PC-9 (cell line): ENCODE measurements around the gene PBX3. TPM values are rescaled to one million over a fixed set of nuclear protein-coding genes. Genes with fewer than 3 reads are reported as not detected.

Source experiments
- BruUV-seq: library from RNA; stranded (reverse); fragments of 400-500 nt; replicated peaks from 2 replicates; lab custom pipeline; 2021; lab: Mats Ljungman, UMichigan
- CTCF ChIA-PET: fragments of 300-600 bp; sonication (Branson Sonifier 250); formaldehyde crosslinking; loops from one replicate; lab custom pipeline; 2022; ENCODE audit warnings: antibody characterized with exemption; lab: Charles Lee
- POLR2A ChIA-PET: fragments of 300-600 bp; sonication (Branson Sonifier 250); formaldehyde crosslinking; loops from one replicate; lab custom pipeline; 2022; ENCODE audit warnings: antibody characterized with exemption; ENCODE audit not compliant: unreplicated experiment; lab: Charles Lee
- DNase-seq, 2 experiments: peaks; one replicate each; pipeline versions ENCODE4 v3.0.0 to v3.0.0-alpha.2; 2015 to 2022; ENCODE audit warnings: mixed read lengths in 1 of 2
- H2AFZ ChIP-seq: fragments of 200-600 bp; sonication (generic); 2 replicates; pipeline ENCODE4 v1.8.1; 2017; ENCODE audit warnings: antibody characterized with exemption
- H3F3A ChIP-seq: fragments of 200-600 bp; sonication (generic); 2 replicates; pipeline ENCODE4 v1.8.1; 2017; ENCODE audit warnings: antibody characterized with exemption, mild to moderate bottlenecking, low read depth; ENCODE audit not compliant: insufficient read depth
- H3K27ac ChIP-seq: fragments of 200-600 bp; sonication (generic); 2 replicates; pipeline ENCODE4 v1.6.1; 2016; ENCODE audit warnings: mixed run types
- H3K27me3 ChIP-seq: fragments of 200-600 bp; sonication (generic); 2 replicates; pipeline ENCODE4 v1.6.1; 2016; ENCODE audit warnings: low read depth, mixed run types; ENCODE audit not compliant: insufficient read depth
- H3K36me3 ChIP-seq: fragments of 200-600 bp; sonication (generic); 2 replicates; pipeline ENCODE4 v1.6.1; 2016; ENCODE audit warnings: low read depth, mixed run types
- H3K4me1 ChIP-seq: fragments of 200-600 bp; sonication (generic); replicated peaks from 2 replicates; pipeline ENCODE4 v1.6.1; 2016; ENCODE audit warnings: mixed run types; ENCODE audit not compliant: insufficient read depth
- H3K4me2 ChIP-seq: fragments of 200-600 bp; sonication (generic); 2 replicates; pipeline ENCODE4 v1.6.1; 2017; ENCODE audit warnings: mixed run types
- H3K4me3 ChIP-seq: fragments of 200-600 bp; sonication (generic); 2 replicates; pipeline ENCODE4 v1.6.1; 2016; ENCODE audit warnings: mixed run types
- H3K79me2 ChIP-seq: fragments of 200-600 bp; sonication (generic); 2 replicates; pipeline ENCODE4 v1.6.1; 2017; ENCODE audit warnings: low read depth, mixed run types
- H3K9me2 ChIP-seq: fragments of 200-600 bp; sonication (generic); 2 replicates; pipeline ENCODE4 v1.8.1; 2017; ENCODE audit warnings: mild to moderate bottlenecking; ENCODE audit not compliant: insufficient read depth
- H3K9me3 ChIP-seq: fragments of 200-600 bp; sonication (generic); 2 replicates; pipeline ENCODE4 v1.8.1; 2016; ENCODE audit warnings: low read depth; ENCODE audit not compliant: insufficient read depth
- H4K20me1 ChIP-seq: fragments of 200-600 bp; sonication (generic); 2 replicates; pipeline ENCODE4 v1.8.1; 2017; ENCODE audit not compliant: insufficient read depth
- CTCF ChIP-seq: fragments of 200-600 bp; sonication (generic); conservative IDR thresholded peaks from 2 replicates; pipeline ENCODE4 v1.6.1; 2017; ENCODE audit warnings: mixed run types, antibody characterized with exemption, mild to moderate bottlenecking, moderate library complexity
- EZH2 ChIP-seq: fragments of 200-600 bp; sonication (generic); IDR thresholded peaks from 2 replicates; pipeline ENCODE4 v1.8.0; 2017; ENCODE audit warnings: antibody characterized with exemption, low read depth
- intact Hi-C: fragments of 100-400 bp; cut with micrococcal nuclease; formaldehyde crosslinking; loops from one replicate; pipeline ENCODE4 v1.10.0; 2022; ENCODE audit not compliant: unreplicated experiment
- total RNA-seq: library from RNA; stranded (reverse); gene quantifications from 2 replicates; pipeline ENCODE4 v1.2.3, GENCODE V29; 2021

Gene PBX3
- total RNA-seq, 1 experiment from 2014 or later: 18.3 TPM

GRCh38 chr9:125896404-125896803 lies 149.2 kb downstream of the PBX3 start:
- Histone ChIP-seq H3K4me1 (no peaks in the 10 kb centered on the region), H3F3A (no peaks in the 10 kb centered on the region), H3K36me3 (no peaks in the 10 kb centered on the region), H2AFZ (no peak overlapping the region), H3K4me3 (no peak overlapping the region), H4K20me1 (no peaks in the 10 kb centered on the region), H3K27ac (no peak overlapping the region), H3K27me3 (no peaks in the 10 kb centered on the region), H3K9me3 (no peaks in the 10 kb centered on the region), H3K9me2 (no peaks in the 10 kb centered on the region), H3K4me2 (no peak overlapping the region), H3K79me2 (no peaks in the 10 kb centered on the region)
- intact Hi-C loops: no loop called here
- ChIA-PET CTCF (no interaction called here), POLR2A (no interaction called here)
- TF ChIP-seq EZH2 (no peak), CTCF (no peak)
- no TSS peak for BruUV-seq
- DNase-seq: no peak

- Histone ChIP-seq H3K4me2 (no peak overlapping the region), H3K4me3 (no peak overlapping the region), H3F3A (no peaks in the 10 kb centered on the region), H3K27me3 (no peaks in the 10 kb centered on the region), H2AFZ (no peak overlapping the region), H3K36me3 (no peaks in the 10 kb centered on the region), H3K9me3 (no peaks in the 10 kb centered on the region), H4K20me1 (no peaks in the 10 kb centered on the region), H3K27ac (no peak overlapping the region), H3K9me2 (no peaks in the 10 kb centered on the region), H3K4me1 (no peaks in the 10 kb centered on the region), H3K79me2 (no peaks in the 10 kb centered on the region)
- ChIA-PET CTCF (interaction anchor here (0.7 kb wide), 1 partner anchor 225 kb away, joined by 3 read pairs; no protein-coding TSS in a partner anchor), POLR2A (no interaction called here)
- DNase-seq: no peak
- TF ChIP-seq EZH2 (no peak), CTCF (no peak)
- BruUV-seq: no TSS peak
- intact Hi-C loops: no loop called here
Measured at GRCh38 chr9:125896964-125897363, 149.8 kb downstream of the PBX3 start.

GRCh38 chr9:125897481-125897880 lies 150.3 kb downstream of the PBX3 start:
- Histone ChIP-seq H3F3A (no peaks in the 10 kb centered on the region), H3K36me3 (no peaks in the 10 kb centered on the region), H3K4me3 (no peak overlapping the region), H3K9me3 (no peaks in the 10 kb centered on the region), H2AFZ (no peak overlapping the region), H3K79me2 (no peaks in the 10 kb centered on the region), H3K27ac (no peak overlapping the region), H3K4me1 (no peaks in the 10 kb centered on the region), H4K20me1 (no peaks in the 10 kb centered on the region), H3K4me2 (no peak overlapping the region), H3K27me3 (no peaks in the 10 kb centered on the region), H3K9me2 (no peaks in the 10 kb centered on the region)
- no peak for TF ChIP-seq CTCF
- no peak for TF ChIP-seq EZH2
- no peak for DNase-seq
- BruUV-seq: no TSS peak
- CTCF ChIA-PET: interaction anchor here (0.7 kb wide), 1 partner anchor 225 kb away, joined by 3 read pairs; no protein-coding TSS in a partner anchor
- intact Hi-C loops: no loop called here
- POLR2A ChIA-PET: no interaction called here
